Activated CD8-positive, alpha-beta T cell treated with anti-CD3 and anti-CD28 coated beads for 36 hours (primary cell): ENCODE results near the gene TMEM267. TPM values are rescaled to one million over a fixed set of nuclear protein-coding genes. Genes with fewer than 3 reads are reported as not detected.
"Not testable (repeated sequence)": the region's sequence is repeated elsewhere in the genome, so short reads cannot be mapped to it uniquely, and the experiment has no call there.

Experiments
- ATAC-seq: fragments of 200-7000 bp; cut with Tn5 transposase; one replicate; pipeline ENCODE4 v1.10.0; 2021; ENCODE audit warnings: mild to moderate bottlenecking, moderate library complexity
- CTCF ChIA-PET: fragments of 350-600 bp; sonication (Branson Sonifier 250); formaldehyde crosslinking; loops from one replicate; lab custom pipeline; 2021; ENCODE audit warnings: antibody characterized with exemption; lab: Charles Lee
- POLR2A ChIA-PET: fragments of 350-600 bp; sonication (Branson Sonifier 250); formaldehyde crosslinking; loops from one replicate; lab custom pipeline; 2021; ENCODE audit warnings: antibody characterized with exemption; lab: Charles Lee
- DNase-seq: peaks from one replicate; pipeline ENCODE4 v3.0.0-alpha.2; 2020
- H3K27ac Mint-ChIP-seq: one replicate; pipeline ENCODE4 v1.8.0; 2021; ENCODE audit warnings: mild to moderate bottlenecking, mixed read lengths
- H3K27me3 Mint-ChIP-seq: one replicate; pipeline ENCODE4 v1.8.0; 2021; ENCODE audit warnings: mixed read lengths
- H3K36me3 Mint-ChIP-seq: one replicate; pipeline ENCODE4 v1.8.0; 2021; ENCODE audit warnings: low read depth, mixed read lengths
- H3K4me1 Mint-ChIP-seq: one replicate; pipeline ENCODE4 v1.8.0; 2021; ENCODE audit warnings: low read depth, mixed read lengths
- H3K4me3 Mint-ChIP-seq: one replicate; pipeline ENCODE4 v1.8.0; 2021; ENCODE audit warnings: mild to moderate bottlenecking, moderate library complexity, mixed read lengths
- H3K9me3 Mint-ChIP-seq: one replicate; pipeline ENCODE4 v1.8.0; 2021; ENCODE audit warnings: mixed read lengths
- intact Hi-C: fragments of 100-400 bp; cut with micrococcal nuclease; formaldehyde crosslinking; loops from one replicate; pipeline ENCODE4 v1.10.0; 2022
- total RNA-seq, 2 experiments: library from RNA; stranded (reverse); gene quantifications; one replicate each; pipeline ENCODE4 v1.2.3, GENCODE V29; 2021
- TF ChIP-seq, protein P1 (sequence below): fragments of 200-600 bp; IDR thresholded peaks from one replicate; pipeline ENCODE4 v1.8.0; 2022; ENCODE audit warnings: antibody characterized with exemption, mild to moderate bottlenecking

Gene TMEM267
- total RNA-seq, 2 experiments from 2014 or later: 14.4 to 20.0 TPM

DNA sequence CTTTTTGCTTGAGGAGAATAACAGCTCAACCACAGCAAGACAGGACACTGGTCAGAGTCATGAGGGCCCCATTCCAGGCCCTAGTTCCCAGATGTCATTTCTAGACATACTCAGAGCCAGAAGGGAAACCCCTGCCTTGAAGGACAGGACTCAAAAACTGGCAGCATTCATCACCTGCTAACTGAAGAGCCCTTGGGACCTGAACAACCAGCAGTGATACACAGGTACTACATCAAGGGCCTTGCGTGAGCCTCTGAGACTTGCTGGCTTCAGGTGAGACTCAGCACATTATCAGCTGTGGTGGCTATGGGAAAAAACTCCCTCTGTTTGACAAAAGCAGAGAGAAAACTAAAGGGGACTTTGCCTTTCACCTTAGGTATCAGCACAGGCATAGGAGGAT is 22.6 kb downstream of the TMEM267 start:
- no peaks in the 10 kb centered on the region for H3K27me3 Mint-ChIP-seq
- ChIA-PET POLR2A (interaction anchor here (0.9 kb wide), 1 partner anchor 9 kb away, joined by 4 read pairs; no protein-coding TSS in a partner anchor), CTCF (no interaction called here)
- H3K4me3 Mint-ChIP-seq: no peak overlapping the region
- H3K4me1 Mint-ChIP-seq: peaks cover 2% of the 10 kb centered on the region
- TF ChIP-seq, protein P1, sequence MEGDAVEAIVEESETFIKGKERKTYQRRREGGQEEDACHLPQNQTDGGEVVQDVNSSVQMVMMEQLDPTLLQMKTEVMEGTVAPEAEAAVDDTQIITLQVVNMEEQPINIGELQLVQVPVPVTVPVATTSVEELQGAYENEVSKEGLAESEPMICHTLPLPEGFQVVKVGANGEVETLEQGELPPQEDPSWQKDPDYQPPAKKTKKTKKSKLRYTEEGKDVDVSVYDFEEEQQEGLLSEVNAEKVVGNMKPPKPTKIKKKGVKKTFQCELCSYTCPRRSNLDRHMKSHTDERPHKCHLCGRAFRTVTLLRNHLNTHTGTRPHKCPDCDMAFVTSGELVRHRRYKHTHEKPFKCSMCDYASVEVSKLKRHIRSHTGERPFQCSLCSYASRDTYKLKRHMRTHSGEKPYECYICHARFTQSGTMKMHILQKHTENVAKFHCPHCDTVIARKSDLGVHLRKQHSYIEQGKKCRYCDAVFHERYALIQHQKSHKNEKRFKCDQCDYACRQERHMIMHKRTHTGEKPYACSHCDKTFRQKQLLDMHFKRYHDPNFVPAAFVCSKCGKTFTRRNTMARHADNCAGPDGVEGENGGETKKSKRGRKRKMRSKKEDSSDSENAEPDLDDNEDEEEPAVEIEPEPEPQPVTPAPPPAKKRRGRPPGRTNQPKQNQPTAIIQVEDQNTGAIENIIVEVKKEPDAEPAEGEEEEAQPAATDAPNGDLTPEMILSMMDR: no peak
- H3K9me3 Mint-ChIP-seq: peaks cover 7% of the 10 kb centered on the region
- intact Hi-C loops: no loop called here
- H3K27ac Mint-ChIP-seq: no peak overlapping the region
- ATAC-seq (no peak), DNase-seq (no peak)
- H3K36me3 Mint-ChIP-seq: peaks cover 66% of the 10 kb centered on the region

DNA sequence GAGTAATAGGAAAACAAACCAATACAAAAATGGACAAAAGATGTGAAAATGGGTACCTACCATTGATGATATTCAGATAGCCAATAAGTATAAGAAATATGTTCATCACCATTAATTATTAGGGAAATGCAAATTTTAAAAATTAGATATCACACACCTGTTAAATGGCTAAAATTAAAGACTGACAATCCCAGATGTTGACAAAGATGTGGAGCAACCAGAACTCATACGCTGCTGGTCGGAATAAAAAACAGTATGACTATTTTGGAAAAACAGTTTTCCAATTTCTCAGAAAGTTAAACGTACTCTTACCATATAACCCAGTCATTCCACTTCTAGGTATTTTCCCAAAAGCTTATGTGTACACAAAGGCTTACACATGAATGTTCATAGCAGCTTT is 27.1 kb downstream of the TMEM267 start:
- Mint-ChIP-seq H3K27me3 (no peaks in the 10 kb centered on the region), H3K27ac (no peak overlapping the region), H3K9me3 (peaks cover 5% of the 10 kb centered on the region), H3K4me3 (no peak overlapping the region), H3K4me1 (peaks cover 5% of the 10 kb centered on the region), H3K36me3 (peaks cover 63% of the 10 kb centered on the region)
- intact Hi-C loops: no loop called here
- ChIA-PET CTCF (interaction anchor here (1.4 kb wide), 1 partner anchor 28 kb away, joined by 4 read pairs; the partner anchor contains the start of gene TMEM267), POLR2A (interaction anchor here (0.7 kb wide), 1 partner anchor 947 kb away, joined by 4 read pairs; no protein-coding TSS in a partner anchor)
- no peak for ATAC-seq
- TF ChIP-seq, protein P1: no peak
- no peak for DNase-seq

DNA sequence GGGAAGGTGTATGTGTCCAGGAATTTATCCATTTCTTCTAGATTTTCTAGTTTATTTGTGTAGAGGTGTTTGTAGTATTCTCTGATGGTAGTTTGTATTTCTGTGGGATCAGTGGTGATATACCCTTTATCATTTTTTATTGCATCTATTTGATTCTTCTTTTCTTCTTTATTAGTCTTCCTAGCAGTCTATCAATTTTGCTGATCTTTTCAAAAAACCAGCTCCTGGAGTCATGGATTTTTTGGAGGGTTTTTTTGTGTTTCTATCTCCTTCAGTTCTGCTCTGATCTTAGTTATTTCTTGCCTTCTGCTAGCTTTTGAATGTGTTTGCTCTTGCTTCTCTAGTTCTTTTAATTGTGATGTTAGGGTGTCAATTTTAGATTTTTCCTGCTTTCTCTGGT is 42.1 kb downstream of the TMEM267 start:
- H3K9me3 Mint-ChIP-seq: peaks cover 45% of the 10 kb centered on the region
- H3K27ac Mint-ChIP-seq, H3K27me3 Mint-ChIP-seq, CTCF ChIA-PET, H3K4me3 Mint-ChIP-seq, intact Hi-C loops, ATAC-seq, H3K4me1 Mint-ChIP-seq, POLR2A ChIA-PET, DNase-seq: not testable (repeated sequence)
- H3K36me3 Mint-ChIP-seq: peaks cover 35% of the 10 kb centered on the region

DNA sequence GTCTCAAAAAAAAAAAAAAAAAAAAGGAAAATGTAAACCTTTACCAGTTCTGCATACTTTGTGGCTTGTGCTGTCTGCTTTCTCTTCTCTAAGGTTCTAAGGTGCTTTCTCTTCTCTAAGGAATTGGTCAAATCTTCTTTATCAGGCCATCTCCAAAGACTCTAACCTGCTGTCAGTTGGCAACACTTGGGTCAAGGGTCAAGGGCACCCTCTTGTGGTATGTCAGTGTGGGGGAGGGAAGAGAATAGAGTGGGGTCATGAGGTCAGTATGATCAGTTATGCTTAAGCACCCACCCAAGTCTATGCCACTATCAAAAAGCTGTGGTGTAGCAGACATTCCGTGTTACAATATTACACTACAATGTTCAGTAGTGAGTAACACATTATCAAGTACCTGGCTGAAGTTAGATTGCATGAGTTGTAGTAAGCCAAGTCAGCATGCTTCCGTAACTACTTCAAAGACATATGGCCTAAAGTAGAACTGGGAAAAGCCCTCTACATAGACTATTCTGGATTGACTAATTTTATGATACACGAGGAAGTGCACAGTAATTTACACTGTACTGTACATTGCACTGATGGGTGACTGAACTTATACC is 46.5 kb downstream of the TMEM267 start:
- H3K4me3 Mint-ChIP-seq: no peak overlapping the region
- H3K9me3 Mint-ChIP-seq: peaks cover 33% of the 10 kb centered on the region
- no peaks in the 10 kb centered on the region for H3K27me3 Mint-ChIP-seq
- DNase-seq: no peak
- POLR2A ChIA-PET: no interaction called here
- no peak for ATAC-seq
- intact Hi-C loops: no loop called here
- no peak overlapping the region for H3K27ac Mint-ChIP-seq
- no peaks in the 10 kb centered on the region for H3K4me1 Mint-ChIP-seq
- CTCF ChIA-PET: no interaction called here
- H3K36me3 Mint-ChIP-seq: peaks cover 2% of the 10 kb centered on the region
- TF ChIP-seq, protein P1: no peak

DNA sequence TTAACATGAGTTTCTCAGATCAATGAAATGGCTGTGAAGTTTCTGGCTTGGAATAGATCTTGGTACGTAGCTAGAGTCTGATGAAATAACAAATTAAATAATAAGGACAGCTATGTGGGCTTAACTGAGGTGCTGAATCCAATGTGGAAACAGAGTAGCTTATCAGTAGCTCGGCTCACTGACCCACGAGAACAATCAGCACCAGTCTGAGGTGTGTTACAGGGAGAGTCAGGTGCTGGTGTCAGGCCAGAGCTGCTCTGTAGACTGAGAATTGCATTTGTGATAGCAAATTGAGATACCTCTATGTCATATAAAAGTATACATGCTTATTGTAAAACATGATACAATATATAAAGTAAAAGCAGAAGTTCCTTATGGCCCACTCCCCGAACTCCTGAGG is 50.3 kb downstream of the TMEM267 start:
- DNase-seq: no peak
- TF ChIP-seq, protein P1: no peak
- H3K27me3 Mint-ChIP-seq: no peaks in the 10 kb centered on the region
- CTCF ChIA-PET: no interaction called here
- POLR2A ChIA-PET: no interaction called here
- no peaks in the 10 kb centered on the region for H3K4me1 Mint-ChIP-seq
- no peak overlapping the region for H3K4me3 Mint-ChIP-seq
- peaks cover 14% of the 10 kb centered on the region for H3K9me3 Mint-ChIP-seq
- H3K27ac Mint-ChIP-seq: no peak overlapping the region
- no peaks in the 10 kb centered on the region for H3K36me3 Mint-ChIP-seq
- intact Hi-C loops: no loop called here
- no peak for ATAC-seq
